ENCODE results near the gene MPRIP. TPM values are rescaled to one million over a fixed set of nuclear protein-coding genes. Genes with fewer than 3 reads are reported as not detected.

Gene MPRIP
- total RNA-seq, 1 donor from 2014 or later = 275 TPM

DNA sequence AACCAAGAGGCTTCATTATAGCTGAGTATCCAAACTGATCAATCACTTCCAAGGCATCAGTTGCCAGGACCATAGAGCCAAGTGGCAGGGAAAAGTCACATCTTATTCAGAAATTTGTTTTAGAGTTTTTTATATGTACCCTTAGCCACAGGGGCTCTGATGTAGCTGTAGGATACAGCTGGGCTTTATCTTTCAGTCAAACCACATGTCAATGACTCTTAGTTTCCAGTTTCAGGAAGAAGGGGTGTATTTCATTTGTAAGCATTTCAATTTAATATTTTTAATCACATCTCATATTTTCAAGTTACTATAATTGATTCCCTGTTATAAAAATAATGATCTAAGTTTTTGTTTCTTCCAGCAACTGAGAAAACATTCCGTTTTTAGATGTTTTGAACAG lies 197.6 kb downstream of the MPRIP start:
- no peaks in the 10 kb centered on the region for H3K27me3 Mint-ChIP-seq
- TF ChIP-seq, protein P1, sequence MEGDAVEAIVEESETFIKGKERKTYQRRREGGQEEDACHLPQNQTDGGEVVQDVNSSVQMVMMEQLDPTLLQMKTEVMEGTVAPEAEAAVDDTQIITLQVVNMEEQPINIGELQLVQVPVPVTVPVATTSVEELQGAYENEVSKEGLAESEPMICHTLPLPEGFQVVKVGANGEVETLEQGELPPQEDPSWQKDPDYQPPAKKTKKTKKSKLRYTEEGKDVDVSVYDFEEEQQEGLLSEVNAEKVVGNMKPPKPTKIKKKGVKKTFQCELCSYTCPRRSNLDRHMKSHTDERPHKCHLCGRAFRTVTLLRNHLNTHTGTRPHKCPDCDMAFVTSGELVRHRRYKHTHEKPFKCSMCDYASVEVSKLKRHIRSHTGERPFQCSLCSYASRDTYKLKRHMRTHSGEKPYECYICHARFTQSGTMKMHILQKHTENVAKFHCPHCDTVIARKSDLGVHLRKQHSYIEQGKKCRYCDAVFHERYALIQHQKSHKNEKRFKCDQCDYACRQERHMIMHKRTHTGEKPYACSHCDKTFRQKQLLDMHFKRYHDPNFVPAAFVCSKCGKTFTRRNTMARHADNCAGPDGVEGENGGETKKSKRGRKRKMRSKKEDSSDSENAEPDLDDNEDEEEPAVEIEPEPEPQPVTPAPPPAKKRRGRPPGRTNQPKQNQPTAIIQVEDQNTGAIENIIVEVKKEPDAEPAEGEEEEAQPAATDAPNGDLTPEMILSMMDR (conservative IDR thresholded peaks at IDR 0.05) = no peak
- H3K27ac Mint-ChIP-seq = no peak overlapping the region
- no peaks in the 10 kb centered on the region for H3K9me3 Mint-ChIP-seq
- DNase-seq (ENCODE audit: extremely low spot score, unreplicated experiment) = no peak
- no peaks in the 10 kb centered on the region for H3K36me3 Mint-ChIP-seq
- H3K4me3 Mint-ChIP-seq = peak overlapping the region; percentile 76
- H3K4me1 Mint-ChIP-seq (ENCODE audit: unreplicated experiment) = peaks cover 16% of the 10 kb centered on the region

GRCh38 chr17:17241656-17242055 lies 199.4 kb downstream of the MPRIP start:
- Mint-ChIP-seq H3K4me3 (no peak overlapping the region), H3K27me3 (no peaks in the 10 kb centered on the region), H3K27ac (no peak overlapping the region), H3K4me1 (ENCODE audit: unreplicated experiment) (no peaks in the 10 kb centered on the region), H3K36me3 (no peaks in the 10 kb centered on the region), H3K9me3 (no peaks in the 10 kb centered on the region)
- TF ChIP-seq, protein P1 (conservative IDR thresholded peaks at IDR 0.05) = no peak
- DNase-seq (ENCODE audit: extremely low spot score, unreplicated experiment) = no peak

DNA sequence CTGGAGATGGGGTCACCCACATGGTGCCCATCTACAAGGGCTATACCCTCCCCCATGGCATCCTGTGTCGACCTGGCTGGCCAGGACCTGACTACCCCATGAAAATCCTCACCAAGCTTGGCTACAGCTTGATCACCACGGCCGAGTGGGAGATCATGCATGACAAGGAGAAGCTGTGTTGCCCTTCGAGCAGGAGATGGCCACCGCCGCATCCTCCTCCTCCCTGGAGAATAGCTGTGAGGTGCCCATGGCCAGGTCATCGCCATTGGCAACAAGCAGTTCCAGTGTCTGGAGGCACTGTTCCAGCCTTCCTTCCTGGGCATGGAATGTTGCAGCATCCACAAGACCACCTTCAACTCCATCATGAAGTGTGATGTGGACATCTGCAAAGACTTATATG lies 200.0 kb downstream of the MPRIP start:
- Mint-ChIP-seq H3K27me3 (no peaks in the 10 kb centered on the region), H3K27ac (no peak overlapping the region), H3K9me3 (no peaks in the 10 kb centered on the region), H3K4me1 (ENCODE audit: unreplicated experiment) (no peaks in the 10 kb centered on the region), H3K36me3 (no peaks in the 10 kb centered on the region), H3K4me3 (no peak overlapping the region)
- TF ChIP-seq, protein P1 (conservative IDR thresholded peaks at IDR 0.05) = no peak
- no peak for DNase-seq (ENCODE audit: extremely low spot score, unreplicated experiment)

Other genes starting within 250 kb of the MPRIP start
- gene TNFRSF13B, start 70.3 kb upstream of the MPRIP start, total RNA-seq (ENCODE audit: low replicate concordance) = not detected in 2 replicates
- 0.43 and 1.5 TPM in 2 replicates for gene PLD6, start 163.9 kb downstream of the MPRIP start, total RNA-seq (ENCODE audit: low replicate concordance)
- 55.8 and 60.9 TPM in 2 replicates for gene FLCN, start 194.7 kb downstream of the MPRIP start, total RNA-seq (ENCODE audit: low replicate concordance)
- gene COPS3, start 238.8 kb downstream of the MPRIP start, total RNA-seq (ENCODE audit: low replicate concordance) = 59.0 and 63.1 TPM in 2 replicates

Measured in type B pancreatic cell (in vitro differentiated cells).